Measurements from ENCODE around the gene DCDC1. TPM values are rescaled to one million over a fixed set of nuclear protein-coding genes. Genes with fewer than 3 reads are reported as not detected.

DCDC1 gene
- total RNA-seq, 1 experiment from 2014 or later, result not detected

DNA sequence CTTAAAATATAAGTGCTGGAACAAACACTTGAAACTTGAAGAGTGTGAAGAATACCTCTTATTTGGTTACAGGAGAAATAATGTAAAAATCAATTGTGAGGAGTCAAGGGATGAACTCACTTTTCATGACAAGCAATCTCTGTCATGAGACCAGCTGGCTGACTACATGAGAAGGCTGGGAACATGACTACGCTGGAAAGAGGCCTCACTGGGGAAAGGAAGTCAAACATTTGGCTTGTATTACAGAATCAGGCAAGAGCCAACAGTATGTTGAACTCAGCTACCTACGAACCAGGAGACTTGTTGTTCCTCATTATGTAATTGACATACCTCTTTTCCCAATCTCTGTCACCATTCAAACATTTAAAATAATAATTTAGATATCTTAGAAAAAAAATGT, 14.4 kb downstream of the DCDC1 start:
- TF ChIP-seq TCF7L2 (IDR thresholded peaks at IDR 0.05; ENCODE audit: low read depth, low read length), result no peak
- no peak for TF ChIP-seq POLR2AphosphoS5 (IDR thresholded peaks at IDR 0.05; ENCODE audit: low read depth, low read length)
- TF ChIP-seq, protein P1, sequence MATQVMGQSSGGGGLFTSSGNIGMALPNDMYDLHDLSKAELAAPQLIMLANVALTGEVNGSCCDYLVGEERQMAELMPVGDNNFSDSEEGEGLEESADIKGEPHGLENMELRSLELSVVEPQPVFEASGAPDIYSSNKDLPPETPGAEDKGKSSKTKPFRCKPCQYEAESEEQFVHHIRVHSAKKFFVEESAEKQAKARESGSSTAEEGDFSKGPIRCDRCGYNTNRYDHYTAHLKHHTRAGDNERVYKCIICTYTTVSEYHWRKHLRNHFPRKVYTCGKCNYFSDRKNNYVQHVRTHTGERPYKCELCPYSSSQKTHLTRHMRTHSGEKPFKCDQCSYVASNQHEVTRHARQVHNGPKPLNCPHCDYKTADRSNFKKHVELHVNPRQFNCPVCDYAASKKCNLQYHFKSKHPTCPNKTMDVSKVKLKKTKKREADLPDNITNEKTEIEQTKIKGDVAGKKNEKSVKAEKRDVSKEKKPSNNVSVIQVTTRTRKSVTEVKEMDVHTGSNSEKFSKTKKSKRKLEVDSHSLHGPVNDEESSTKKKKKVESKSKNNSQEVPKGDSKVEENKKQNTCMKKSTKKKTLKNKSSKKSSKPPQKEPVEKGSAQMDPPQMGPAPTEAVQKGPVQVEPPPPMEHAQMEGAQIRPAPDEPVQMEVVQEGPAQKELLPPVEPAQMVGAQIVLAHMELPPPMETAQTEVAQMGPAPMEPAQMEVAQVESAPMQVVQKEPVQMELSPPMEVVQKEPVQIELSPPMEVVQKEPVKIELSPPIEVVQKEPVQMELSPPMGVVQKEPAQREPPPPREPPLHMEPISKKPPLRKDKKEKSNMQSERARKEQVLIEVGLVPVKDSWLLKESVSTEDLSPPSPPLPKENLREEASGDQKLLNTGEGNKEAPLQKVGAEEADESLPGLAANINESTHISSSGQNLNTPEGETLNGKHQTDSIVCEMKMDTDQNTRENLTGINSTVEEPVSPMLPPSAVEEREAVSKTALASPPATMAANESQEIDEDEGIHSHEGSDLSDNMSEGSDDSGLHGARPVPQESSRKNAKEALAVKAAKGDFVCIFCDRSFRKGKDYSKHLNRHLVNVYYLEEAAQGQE (IDR thresholded peaks at IDR 0.05; ENCODE audit: insufficient read depth in 1 of 2, low read depth in 2 of 2, low read length in 1 of 2), result no peak
- TF ChIP-seq SIN3A (IDR thresholded peaks at IDR 0.05; ENCODE audit: borderline replicate concordance, insufficient read depth, low read depth, low read length), result no peak
- TF ChIP-seq, protein P2, sequence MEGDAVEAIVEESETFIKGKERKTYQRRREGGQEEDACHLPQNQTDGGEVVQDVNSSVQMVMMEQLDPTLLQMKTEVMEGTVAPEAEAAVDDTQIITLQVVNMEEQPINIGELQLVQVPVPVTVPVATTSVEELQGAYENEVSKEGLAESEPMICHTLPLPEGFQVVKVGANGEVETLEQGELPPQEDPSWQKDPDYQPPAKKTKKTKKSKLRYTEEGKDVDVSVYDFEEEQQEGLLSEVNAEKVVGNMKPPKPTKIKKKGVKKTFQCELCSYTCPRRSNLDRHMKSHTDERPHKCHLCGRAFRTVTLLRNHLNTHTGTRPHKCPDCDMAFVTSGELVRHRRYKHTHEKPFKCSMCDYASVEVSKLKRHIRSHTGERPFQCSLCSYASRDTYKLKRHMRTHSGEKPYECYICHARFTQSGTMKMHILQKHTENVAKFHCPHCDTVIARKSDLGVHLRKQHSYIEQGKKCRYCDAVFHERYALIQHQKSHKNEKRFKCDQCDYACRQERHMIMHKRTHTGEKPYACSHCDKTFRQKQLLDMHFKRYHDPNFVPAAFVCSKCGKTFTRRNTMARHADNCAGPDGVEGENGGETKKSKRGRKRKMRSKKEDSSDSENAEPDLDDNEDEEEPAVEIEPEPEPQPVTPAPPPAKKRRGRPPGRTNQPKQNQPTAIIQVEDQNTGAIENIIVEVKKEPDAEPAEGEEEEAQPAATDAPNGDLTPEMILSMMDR (IDR thresholded peaks at IDR 0.05), result no peak
- CTCF ChIA-PET, result no interaction called here
- no peak for ATAC-seq
- no TSS peak for BruUV-seq (replicated peaks)
- POLR2A ChIA-PET, result no interaction called here
- H3K4me3 ChIP-seq (ENCODE audit: low read depth in 2 of 2, low read length in 2 of 2), result no peak overlapping the region
- H3K4me1 ChIP-seq (ENCODE audit: control insufficient read depth, insufficient read depth, low read length), result no peaks in the 10 kb centered on the region
- no peak overlapping the region for H3K27ac ChIP-seq (ENCODE audit: low read length)
- in situ Hi-C loops (cut with HindIII; ENCODE audit: low pct_unique_long_range_greater_than_20kb, low sequenced_read_pairs) (no loop called here), intact Hi-C loops (cut with micrococcal nuclease; ENCODE audit: unreplicated experiment) (no loop called here)
- H3K9me3 ChIP-seq (ENCODE audit: control insufficient read depth, insufficient read depth, low read depth, low read length), result no peaks in the 10 kb centered on the region
- no peak for DNase-seq (ENCODE audit: low read depth, low spot score)
- H3K36me3 ChIP-seq (ENCODE audit: control insufficient read depth, insufficient read depth, low read length), result no peaks in the 10 kb centered on the region
- H3K27me3 ChIP-seq (ENCODE audit: control insufficient read depth, insufficient read depth, low read length), result peaks cover 7% of the 10 kb centered on the region

DNA sequence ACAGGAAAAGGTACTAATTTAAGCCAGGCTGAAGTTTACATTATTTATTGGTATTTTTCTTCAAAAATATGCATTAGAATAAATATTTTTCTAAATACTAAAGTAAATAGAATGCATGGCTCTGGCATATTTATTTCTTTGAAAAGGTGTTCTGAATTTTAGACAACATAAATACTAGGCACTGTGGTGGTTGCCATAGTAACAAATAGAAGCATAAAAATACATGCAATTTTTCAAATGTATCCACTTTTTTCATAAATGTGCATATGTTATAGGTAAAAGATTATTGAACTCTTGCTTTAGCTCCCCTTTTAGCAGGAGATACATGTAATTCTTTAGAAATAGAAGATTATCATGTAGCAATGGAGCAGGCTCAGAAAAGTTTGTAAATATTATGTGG, 18.4 kb downstream of the DCDC1 start:
- CTCF ChIA-PET, result no interaction called here
- DNase-seq (ENCODE audit: low read depth, low spot score) (no peak), ATAC-seq (no peak)
- in situ Hi-C loops (cut with HindIII; ENCODE audit: low pct_unique_long_range_greater_than_20kb, low sequenced_read_pairs), result no loop called here
- intact Hi-C loops (cut with micrococcal nuclease; ENCODE audit: unreplicated experiment), result no loop called here
- Histone ChIP-seq H3K9me3 (ENCODE audit: control insufficient read depth, insufficient read depth, low read depth, low read length) (no peaks in the 10 kb centered on the region), H3K4me1 (ENCODE audit: control insufficient read depth, insufficient read depth, low read length) (no peaks in the 10 kb centered on the region), H3K27ac (ENCODE audit: low read length) (no peak overlapping the region), H3K4me3 (ENCODE audit: low read depth in 2 of 2, low read length in 2 of 2) (no peak overlapping the region), H3K27me3 (ENCODE audit: control insufficient read depth, insufficient read depth, low read length) (peaks cover 7% of the 10 kb centered on the region), H3K36me3 (ENCODE audit: control insufficient read depth, insufficient read depth, low read length) (no peaks in the 10 kb centered on the region)
- POLR2A ChIA-PET, result interaction anchor here (0.6 kb wide), 1 partner anchor 1002 kb away, joined by 3 read pairs; no protein-coding TSS in a partner anchor
- TF ChIP-seq SIN3A (IDR thresholded peaks at IDR 0.05; ENCODE audit: borderline replicate concordance, insufficient read depth, low read depth, low read length) (no peak), POLR2AphosphoS5 (IDR thresholded peaks at IDR 0.05; ENCODE audit: low read depth, low read length) (no peak), TCF7L2 (IDR thresholded peaks at IDR 0.05; ENCODE audit: low read depth, low read length) (no peak)
- TF ChIP-seq, protein P1 (IDR thresholded peaks at IDR 0.05; ENCODE audit: insufficient read depth in 1 of 2, low read depth in 2 of 2, low read length in 1 of 2), result no peak
- TF ChIP-seq, protein P2 (IDR thresholded peaks at IDR 0.05), result no peak
- no TSS peak for BruUV-seq (replicated peaks)

All from Panc1 (cell line).